ENCODE results near the gene TIAL1. TPM values are rescaled to one million over a fixed set of nuclear protein-coding genes. Genes with fewer than 3 reads are reported as not detected.
"Not testable (repeated sequence)": the region's sequence is repeated elsewhere in the genome, so short reads cannot be mapped to it uniquely, and the experiment has no call there.

Gene TIAL1
- total RNA-seq, 3 donors from 2014 or later (not counting 1 experiment from before 2014, with no cell fraction given), result 195 to 227 (median 213) TPM

- no peaks in the 10 kb centered on the region for H3K27me3 ChIP-seq (ENCODE audit: control insufficient read depth, insufficient read depth, low read length)
- Mint-ChIP-seq H3K4me1 (peaks cover 17 to 27% of the 10 kb centered on the region in 2 donors), H3K36me3 (peaks cover 14% of the 10 kb centered on the region), H3K27me3 (ENCODE audit: low read depth in 2 of 2) (no peaks in the 10 kb centered on the region), H3K9me3 (no peaks in the 10 kb centered on the region), H3K27ac (peak overlapping the region; percentile 85 to 92), H3K4me3 (peak overlapping the region; percentile 72)
- H3K4me3 ChIP-seq (ENCODE audit: low read length), result no peak overlapping the region
- H3K9me3 ChIP-seq (ENCODE audit: control insufficient read depth, insufficient read depth, low read length), result no peaks in the 10 kb centered on the region
- intact Hi-C loops (cut with micrococcal nuclease), result no loop called here
- H3K4me1 ChIP-seq (ENCODE audit: control insufficient read depth, insufficient read depth, low read length), result peaks cover 3% of the 10 kb centered on the region
- peak in 1 of 2 donors; percentile 79 for DNase-seq
- no peak for TF ChIP-seq CTCF (IDR thresholded peaks at IDR 0.05)
- 35% methylated on average over 2 of the region's 5 CpGs for WGBS (ENCODE audit: insufficient coverage)
- peak overlapping the region; percentile 52 for H3K27ac ChIP-seq (ENCODE audit: low read length)
- peaks cover 57% of the 10 kb centered on the region for H3K36me3 ChIP-seq (ENCODE audit: control insufficient read depth, insufficient read depth, low read length)
- ATAC-seq, result peak; percentile 84 to 92 (median 88)
These were observed 21.3 kb downstream of the TIAL1 start for GRCh38 chr10:119575506-119575905.

- H3K4me3 Mint-ChIP-seq, result no peak overlapping the region
- no peak overlapping the region for H3K27ac Mint-ChIP-seq
- ATAC-seq, result no peak
These were observed 28.8 kb downstream of the TIAL1 start for GRCh38 chr10:119567978-119568377.

GRCh38 chr10:119562097-119562496, 34.7 kb downstream of the TIAL1 start:
- Histone ChIP-seq H3K4me3 (ENCODE audit: low read length) (no peak overlapping the region), H3K27ac (ENCODE audit: low read length) (no peak overlapping the region), H3K36me3 (ENCODE audit: control insufficient read depth, insufficient read depth, low read length) (no peaks in the 10 kb centered on the region), H3K4me1 (ENCODE audit: control insufficient read depth, insufficient read depth, low read length) (no peaks in the 10 kb centered on the region), H3K27me3 (ENCODE audit: control insufficient read depth, insufficient read depth, low read length) (no peaks in the 10 kb centered on the region), H3K9me3 (ENCODE audit: control insufficient read depth, insufficient read depth, low read length) (no peaks in the 10 kb centered on the region)
- Mint-ChIP-seq H3K27me3 (ENCODE audit: low read depth in 2 of 2) (no peaks in the 10 kb centered on the region), H3K4me3 (no peak overlapping the region), H3K36me3 (no peaks in the 10 kb centered on the region), H3K4me1 (no peaks in the 10 kb centered on the region), H3K9me3 (no peaks in the 10 kb centered on the region), H3K27ac (no peak overlapping the region)
- WGBS (ENCODE audit: insufficient coverage), result 97% methylated on average over 4 of the region's 4 CpGs
- no peak for TF ChIP-seq CTCF (IDR thresholded peaks at IDR 0.05)
- no peak for ATAC-seq
- intact Hi-C loops (cut with micrococcal nuclease), result no loop called here
- DNase-seq, result no peak

More at GRCh38 chr10:119567978-119568377, 28.8 kb downstream of the TIAL1 start:
- Mint-ChIP-seq H3K4me1 (no peaks in the 10 kb centered on the region), H3K27me3 (ENCODE audit: low read depth in 2 of 2) (no peaks in the 10 kb centered on the region), H3K36me3 (no peaks in the 10 kb centered on the region), H3K9me3 (no peaks in the 10 kb centered on the region)
- Histone ChIP-seq H3K4me3 (ENCODE audit: low read length) (no peak overlapping the region), H3K36me3 (ENCODE audit: control insufficient read depth, insufficient read depth, low read length) (peaks cover 8% of the 10 kb centered on the region), H3K4me1 (ENCODE audit: control insufficient read depth, insufficient read depth, low read length) (no peaks in the 10 kb centered on the region), H3K9me3 (ENCODE audit: control insufficient read depth, insufficient read depth, low read length) (no peaks in the 10 kb centered on the region), H3K27ac (ENCODE audit: low read length) (no peak overlapping the region), H3K27me3 (ENCODE audit: control insufficient read depth, insufficient read depth, low read length) (no peaks in the 10 kb centered on the region)
- WGBS (ENCODE audit: insufficient coverage), result 90% methylated on average over 6 of the region's 8 CpGs
- intact Hi-C loops (cut with micrococcal nuclease), result no loop called here
- TF ChIP-seq CTCF (IDR thresholded peaks at IDR 0.05), result no peak
- no peak for DNase-seq

DNA sequence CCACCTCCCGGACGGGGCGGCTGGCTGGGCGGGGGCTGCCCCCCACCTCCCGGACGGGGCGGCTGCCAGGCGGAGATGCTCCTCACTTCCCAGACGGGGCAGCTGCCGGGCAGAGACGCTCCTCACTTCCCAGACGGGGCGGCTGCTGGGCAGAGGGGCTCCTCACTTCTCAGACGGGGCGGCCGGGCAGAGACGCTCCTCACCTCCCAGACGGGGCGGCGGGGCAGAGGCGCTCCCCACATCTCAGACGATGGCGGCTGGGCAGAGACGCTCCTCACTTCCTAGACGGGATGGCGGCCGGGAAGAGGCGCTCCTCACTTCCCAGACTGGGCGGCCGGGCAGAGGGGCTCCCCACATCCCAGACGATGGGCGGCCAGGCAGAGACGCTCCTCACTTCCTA, 37.3 kb downstream of the TIAL1 start:
- H3K27me3 ChIP-seq (ENCODE audit: control insufficient read depth, insufficient read depth, low read length); H3K27me3 Mint-ChIP-seq (ENCODE audit: low read depth in 2 of 2); H3K27ac Mint-ChIP-seq; H3K36me3 Mint-ChIP-seq; H3K9me3 Mint-ChIP-seq; H3K4me3 Mint-ChIP-seq; H3K9me3 ChIP-seq (ENCODE audit: control insufficient read depth, insufficient read depth, low read length); H3K4me1 ChIP-seq (ENCODE audit: control insufficient read depth, insufficient read depth, low read length); ATAC-seq; H3K4me1 Mint-ChIP-seq; intact Hi-C loops (cut with micrococcal nuclease); DNase-seq; H3K4me3 ChIP-seq (ENCODE audit: low read length); H3K36me3 ChIP-seq (ENCODE audit: control insufficient read depth, insufficient read depth, low read length); H3K27ac ChIP-seq (ENCODE audit: low read length): not testable (repeated sequence)
- WGBS (ENCODE audit: insufficient coverage), result 98% methylated on average over 30 of the region's 33 CpGs

GRCh38 chr10:119556081-119556480, 40.7 kb downstream of the TIAL1 start:
- H3K27me3 Mint-ChIP-seq (ENCODE audit: low read depth in 2 of 2); intact Hi-C loops (cut with micrococcal nuclease): not testable (repeated sequence)

More at GRCh38 chr10:119556081-119556480, 40.7 kb downstream of the TIAL1 start:
- ATAC-seq; H3K27ac ChIP-seq (ENCODE audit: low read length); H3K9me3 ChIP-seq (ENCODE audit: control insufficient read depth, insufficient read depth, low read length); H3K36me3 ChIP-seq (ENCODE audit: control insufficient read depth, insufficient read depth, low read length); DNase-seq; H3K27ac Mint-ChIP-seq; H3K9me3 Mint-ChIP-seq; H3K27me3 ChIP-seq (ENCODE audit: control insufficient read depth, insufficient read depth, low read length); H3K4me3 ChIP-seq (ENCODE audit: low read length); H3K4me1 ChIP-seq (ENCODE audit: control insufficient read depth, insufficient read depth, low read length); H3K4me1 Mint-ChIP-seq; H3K4me3 Mint-ChIP-seq; H3K36me3 Mint-ChIP-seq: not testable (repeated sequence)
- WGBS (ENCODE audit: insufficient coverage), result 100% methylated on average over 1 of the region's 2 CpGs

All from natural killer cell (primary cell).